HK-2 (cell line): ENCODE data around the gene RPIA.
"Not testable (repeated sequence)": the region's sequence is repeated elsewhere in the genome, so short reads cannot be mapped to it uniquely, and the experiment has no call there.

Experiments used
- DNase-seq: peaks from one replicate; pipeline ENCODE4 v3.0.0-alpha.2; 2018; ENCODE audit not compliant: unreplicated experiment

RPIA gene

GRCh38 chr2:88735133-88735532 is 43.7 kb downstream of the RPIA start:
- DNase-seq: no peak

- DNase-seq: peak; percentile 43
Measured at GRCh38 chr2:88735853-88736252, 44.4 kb downstream of the RPIA start.

- no peak for DNase-seq
Measured at GRCh38 chr2:88736437-88736836, 45.0 kb downstream of the RPIA start.

GRCh38 chr2:88737385-88737784 is 45.9 kb downstream of the RPIA start:
- no peak for DNase-seq

- DNase-seq: no peak
Measured at GRCh38 chr2:88738271-88738670, 46.8 kb downstream of the RPIA start.

- peak; percentile 63 for DNase-seq
Measured at GRCh38 chr2:88739985-88740600, 48.6 kb downstream of the RPIA start.

- no peak for DNase-seq
Measured at GRCh38 chr2:88746929-88747490, 55.5 kb downstream of the RPIA start.

- DNase-seq: no peak
Measured at GRCh38 chr2:88747990-88748389, 56.5 kb downstream of the RPIA start.

- no peak for DNase-seq
Measured at GRCh38 chr2:88751768-88752167, 60.3 kb downstream of the RPIA start.

- no peak for DNase-seq
Measured at GRCh38 chr2:88753833-88754584, 62.5 kb downstream of the RPIA start.

- no peak for DNase-seq
Measured at GRCh38 chr2:88754585-88755320, 63.3 kb downstream of the RPIA start.

GRCh38 chr2:88755836-88756235 is 64.4 kb downstream of the RPIA start:
- DNase-seq: no peak

GRCh38 chr2:88757025-88757424 is 65.6 kb downstream of the RPIA start:
- DNase-seq: no peak

- not testable (repeated sequence) for DNase-seq
Measured at GRCh38 chr2:88758702-88759101, 67.2 kb downstream of the RPIA start.

GRCh38 chr2:88760819-88761598 is 69.5 kb downstream of the RPIA start:
- DNase-seq: no peak

- DNase-seq: no peak
Measured at GRCh38 chr2:88764141-88764849, 72.8 kb downstream of the RPIA start.

- no peak for DNase-seq
Measured at GRCh38 chr2:88764850-88765153, 73.3 kb downstream of the RPIA start.

- peak; percentile 47 for DNase-seq
Measured at GRCh38 chr2:88765154-88765888, 73.8 kb downstream of the RPIA start.

- DNase-seq: not testable (repeated sequence)
Measured at GRCh38 chr2:88765889-88766481, 74.5 kb downstream of the RPIA start.

GRCh38 chr2:88770016-88770415 is 78.5 kb downstream of the RPIA start:
- DNase-seq: no peak
